Osteocyte (in vitro differentiated cells): ENCODE results near the gene LRFN2. TPM values are rescaled to one million over a fixed set of nuclear protein-coding genes. Genes with fewer than 3 reads are reported as not detected.

Experiments
- DNase-seq: peaks from one replicate; pipeline ENCODE4 v3.0.0; 2021; ENCODE audit warnings: mixed read lengths; ENCODE audit not compliant: unreplicated experiment; ENCODE audit errors: extremely low spot score
- H3K27ac Mint-ChIP-seq: one replicate; pipeline ENCODE4 v1.8.0; 2021; ENCODE audit warnings: mild to moderate bottlenecking, mixed read lengths; ENCODE audit not compliant: unreplicated experiment
- H3K27me3 Mint-ChIP-seq: one replicate; pipeline ENCODE4 v1.8.0; 2021; ENCODE audit warnings: mixed read lengths; ENCODE audit not compliant: unreplicated experiment
- H3K36me3 Mint-ChIP-seq: one replicate; pipeline ENCODE4 v1.8.0; 2021; ENCODE audit warnings: mixed read lengths; ENCODE audit not compliant: unreplicated experiment
- H3K4me1 Mint-ChIP-seq: one replicate; pipeline ENCODE4 v1.8.0; 2021; ENCODE audit warnings: mixed read lengths; ENCODE audit not compliant: unreplicated experiment
- H3K4me3 Mint-ChIP-seq: one replicate; pipeline ENCODE4 v1.8.0; 2021; ENCODE audit warnings: mild to moderate bottlenecking, moderate library complexity, mixed read lengths; ENCODE audit not compliant: unreplicated experiment
- H3K9me3 Mint-ChIP-seq: one replicate; pipeline ENCODE4 v1.8.0; 2021; ENCODE audit warnings: mixed read lengths; ENCODE audit not compliant: unreplicated experiment
- total RNA-seq: library from RNA; stranded (reverse); gene quantifications from 2 replicates; pipeline ENCODE4 v1.2.1, GENCODE V29; 2021
- TF ChIP-seq, protein P1 (sequence below): fragments of 200-600 bp; sonication (generic); IDR thresholded peaks from 2 replicates; pipeline ENCODE4 v1.5.0; 2021; ENCODE audit warnings: antibody characterized with exemption, mild to moderate bottlenecking, moderate library complexity

Gene LRFN2
- total RNA-seq, 1 donor from 2014 or later = not detected

DNA sequence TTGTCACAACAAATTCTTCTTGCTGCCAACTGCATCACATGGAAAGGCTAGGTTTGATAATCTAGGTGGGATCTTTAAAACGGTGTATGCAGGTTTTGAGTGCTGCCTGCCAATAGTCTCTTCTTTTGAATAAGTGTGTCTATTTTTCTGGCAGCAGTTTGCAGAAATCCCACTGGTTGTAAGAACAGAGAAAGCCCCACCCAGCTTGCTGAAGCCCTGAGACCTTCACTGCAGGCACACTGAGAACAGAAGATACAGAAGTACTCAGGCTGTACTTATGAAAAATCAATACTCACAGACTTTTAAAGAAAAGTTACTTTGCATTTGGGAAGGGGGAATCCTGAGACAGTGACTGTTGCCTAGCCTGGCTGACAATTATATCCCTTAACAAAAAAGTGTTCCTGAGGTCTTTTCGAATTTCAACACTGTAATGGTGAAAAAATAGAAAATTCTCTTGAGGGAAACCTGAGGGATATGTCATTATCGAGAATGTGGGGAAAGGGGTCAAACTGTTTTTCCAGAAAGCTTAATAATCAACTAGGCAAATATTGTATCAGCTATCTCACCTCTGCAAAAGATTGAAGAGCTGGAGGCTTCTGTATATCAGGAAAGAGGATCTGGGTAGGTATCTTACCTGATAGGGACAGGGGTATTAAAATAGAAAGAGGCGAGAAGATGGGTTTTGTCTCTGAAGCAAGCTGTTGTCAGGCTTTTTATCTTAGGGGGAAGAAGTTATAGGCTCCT lies 199.9 kb downstream of the LRFN2 start:
- DNase-seq = peak; percentile 8
- no peak overlapping the region for H3K4me3 Mint-ChIP-seq

DNA sequence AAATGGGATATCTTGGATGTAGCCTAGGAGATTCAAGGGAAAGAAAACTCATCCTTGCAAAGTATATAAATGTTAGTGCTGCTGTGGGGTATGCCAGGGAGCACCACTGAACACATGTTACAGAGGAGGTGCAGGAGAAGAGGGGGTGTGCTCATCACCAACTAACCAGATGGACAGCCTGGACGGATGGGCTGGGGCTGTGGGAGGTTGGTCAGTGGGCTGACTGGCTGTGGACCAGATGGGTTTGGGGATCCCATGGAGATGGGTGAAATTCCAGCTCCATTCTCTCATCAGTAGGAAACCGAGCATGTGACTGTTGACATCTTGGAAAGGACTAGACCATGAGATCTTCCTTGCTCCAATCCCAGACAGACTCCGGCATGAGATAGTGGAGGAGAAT lies 201.0 kb downstream of the LRFN2 start:
- Mint-ChIP-seq H3K4me3 (no peak overlapping the region), H3K9me3 (peaks cover 3% of the 10 kb centered on the region), H3K27ac (no peak overlapping the region), H3K4me1 (peaks cover 22% of the 10 kb centered on the region), H3K36me3 (no peaks in the 10 kb centered on the region), H3K27me3 (peaks cover 39% of the 10 kb centered on the region)
- DNase-seq = peak; percentile 49
- TF ChIP-seq, protein P1, sequence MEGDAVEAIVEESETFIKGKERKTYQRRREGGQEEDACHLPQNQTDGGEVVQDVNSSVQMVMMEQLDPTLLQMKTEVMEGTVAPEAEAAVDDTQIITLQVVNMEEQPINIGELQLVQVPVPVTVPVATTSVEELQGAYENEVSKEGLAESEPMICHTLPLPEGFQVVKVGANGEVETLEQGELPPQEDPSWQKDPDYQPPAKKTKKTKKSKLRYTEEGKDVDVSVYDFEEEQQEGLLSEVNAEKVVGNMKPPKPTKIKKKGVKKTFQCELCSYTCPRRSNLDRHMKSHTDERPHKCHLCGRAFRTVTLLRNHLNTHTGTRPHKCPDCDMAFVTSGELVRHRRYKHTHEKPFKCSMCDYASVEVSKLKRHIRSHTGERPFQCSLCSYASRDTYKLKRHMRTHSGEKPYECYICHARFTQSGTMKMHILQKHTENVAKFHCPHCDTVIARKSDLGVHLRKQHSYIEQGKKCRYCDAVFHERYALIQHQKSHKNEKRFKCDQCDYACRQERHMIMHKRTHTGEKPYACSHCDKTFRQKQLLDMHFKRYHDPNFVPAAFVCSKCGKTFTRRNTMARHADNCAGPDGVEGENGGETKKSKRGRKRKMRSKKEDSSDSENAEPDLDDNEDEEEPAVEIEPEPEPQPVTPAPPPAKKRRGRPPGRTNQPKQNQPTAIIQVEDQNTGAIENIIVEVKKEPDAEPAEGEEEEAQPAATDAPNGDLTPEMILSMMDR = no peak

More for the DNA sequence above, 199.9 kb downstream of the LRFN2 start:
- Mint-ChIP-seq H3K4me1 (peaks cover 24% of the 10 kb centered on the region), H3K9me3 (peaks cover 3% of the 10 kb centered on the region), H3K27me3 (peaks cover 37% of the 10 kb centered on the region), H3K27ac (no peak overlapping the region), H3K36me3 (no peaks in the 10 kb centered on the region)
- TF ChIP-seq, protein P1 = no peak

DNA sequence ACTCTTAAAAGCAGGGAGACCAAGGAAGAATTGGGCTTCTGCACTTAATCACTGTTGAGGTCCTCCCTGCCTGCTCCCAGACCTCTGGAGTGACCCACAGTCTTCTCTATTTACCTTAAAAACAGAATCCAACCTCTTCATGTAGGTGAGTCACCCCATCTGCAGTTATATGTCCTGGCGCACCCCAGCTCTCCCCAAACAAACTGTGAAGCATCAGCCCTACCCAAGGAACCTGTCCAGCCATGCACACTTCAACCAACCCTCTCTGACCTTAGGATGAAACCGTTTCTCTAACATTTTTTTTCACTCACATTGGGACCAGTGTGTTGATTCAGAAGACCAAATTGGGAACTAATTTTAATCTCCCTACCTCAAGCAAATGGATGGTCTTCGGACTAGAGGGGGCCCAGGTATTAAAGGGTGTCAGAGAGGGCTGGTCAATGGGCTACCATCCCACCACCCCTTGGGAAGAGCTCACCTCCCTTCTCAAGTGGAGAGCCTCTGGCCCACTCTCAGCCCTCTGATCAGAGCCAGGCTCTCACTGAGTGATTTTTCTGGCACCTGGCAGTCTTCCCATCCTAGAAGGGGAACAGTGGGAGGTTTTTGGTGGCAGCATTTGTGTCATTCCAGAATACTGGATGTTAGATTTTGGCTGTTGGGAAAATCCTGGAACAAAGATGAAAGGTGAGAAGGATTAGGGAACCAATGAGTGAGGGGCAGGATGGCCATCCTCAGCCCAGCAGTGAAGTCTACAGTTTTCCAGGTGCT lies 203.6 kb downstream of the LRFN2 start:
- H3K36me3 Mint-ChIP-seq = no peaks in the 10 kb centered on the region
- peak; percentile 27 for DNase-seq
- H3K27me3 Mint-ChIP-seq = peaks cover 45% of the 10 kb centered on the region
- H3K4me1 Mint-ChIP-seq = peaks cover 1% of the 10 kb centered on the region
- TF ChIP-seq, protein P1 = no peak
- no peak overlapping the region for H3K4me3 Mint-ChIP-seq
- peaks cover 3% of the 10 kb centered on the region for H3K9me3 Mint-ChIP-seq
- H3K27ac Mint-ChIP-seq = no peak overlapping the region

DNA sequence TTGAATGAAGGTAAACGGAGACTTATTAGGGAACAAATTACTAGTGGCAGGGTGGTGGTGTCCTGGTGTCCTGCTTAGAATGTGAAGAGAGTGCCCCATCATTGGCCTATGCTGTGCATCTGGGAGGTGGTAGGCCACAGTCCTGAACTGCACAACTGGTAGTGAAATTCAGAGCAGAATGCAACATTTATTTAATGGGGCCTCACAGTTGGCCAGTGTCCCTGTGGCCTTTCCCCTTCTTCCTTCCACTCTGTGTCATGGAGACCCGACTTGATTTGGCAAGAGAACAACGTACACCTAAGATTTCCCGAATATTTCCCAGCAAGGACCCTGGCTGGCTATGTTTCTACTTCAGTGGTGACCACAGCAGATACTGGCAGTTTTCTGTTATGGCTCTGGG lies 206.9 kb downstream of the LRFN2 start:
- no peak overlapping the region for H3K27ac Mint-ChIP-seq

More for the DNA sequence above, 206.9 kb downstream of the LRFN2 start:
- TF ChIP-seq, protein P1 = no peak
- Mint-ChIP-seq H3K36me3 (no peaks in the 10 kb centered on the region), H3K27me3 (peaks cover 24% of the 10 kb centered on the region), H3K4me1 (no peaks in the 10 kb centered on the region), H3K4me3 (no peak overlapping the region), H3K9me3 (peaks cover 3% of the 10 kb centered on the region)
- peak; percentile 27 for DNase-seq
